ENCODE results near the gene NEURL2.
"Not testable (repeated sequence)": the region's sequence is repeated elsewhere in the genome, so short reads cannot be mapped to it uniquely, and the experiment has no call there.

The NEURL2 gene

GRCh38 chr20:45919542-45920399, 28.8 kb upstream of the NEURL2 start:
- no peak for DNase-seq

DNA sequence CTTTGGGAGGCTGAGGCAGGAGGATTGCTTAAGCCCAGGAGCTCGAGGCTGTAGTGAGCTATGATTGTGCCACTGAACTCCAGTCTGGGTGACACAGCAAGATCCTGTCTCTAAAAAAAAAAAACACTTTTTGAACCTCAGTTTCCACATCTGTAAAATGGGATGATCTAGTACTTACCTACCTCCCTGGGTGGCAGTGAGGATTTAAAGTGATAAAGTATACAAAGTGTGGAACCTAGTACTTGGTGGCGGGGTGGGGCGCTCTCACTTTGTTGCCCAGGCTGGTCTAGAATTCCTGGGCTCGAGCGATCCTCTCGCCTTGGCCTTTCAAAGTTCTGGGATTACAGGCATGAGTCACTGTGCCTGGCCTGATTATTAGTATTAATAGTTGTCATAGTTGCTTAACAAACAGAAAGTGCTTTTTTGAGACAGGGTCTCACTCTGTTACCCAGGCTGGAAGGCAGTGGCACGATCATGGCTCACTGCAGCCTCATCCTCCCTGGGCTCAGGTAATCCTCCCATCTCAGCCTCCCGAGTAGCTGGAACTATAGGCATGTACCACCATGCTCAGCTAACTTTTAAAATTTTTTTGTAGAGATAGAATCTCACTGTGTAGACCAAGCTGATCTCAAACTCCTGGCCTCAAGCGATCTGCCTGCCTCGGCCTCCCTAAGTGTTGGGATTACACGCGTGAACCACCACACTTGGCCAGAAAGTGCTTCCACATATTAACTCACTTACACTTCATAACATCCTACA, 27.9 kb upstream of the NEURL2 start:
- DNase-seq: no peak

DNA sequence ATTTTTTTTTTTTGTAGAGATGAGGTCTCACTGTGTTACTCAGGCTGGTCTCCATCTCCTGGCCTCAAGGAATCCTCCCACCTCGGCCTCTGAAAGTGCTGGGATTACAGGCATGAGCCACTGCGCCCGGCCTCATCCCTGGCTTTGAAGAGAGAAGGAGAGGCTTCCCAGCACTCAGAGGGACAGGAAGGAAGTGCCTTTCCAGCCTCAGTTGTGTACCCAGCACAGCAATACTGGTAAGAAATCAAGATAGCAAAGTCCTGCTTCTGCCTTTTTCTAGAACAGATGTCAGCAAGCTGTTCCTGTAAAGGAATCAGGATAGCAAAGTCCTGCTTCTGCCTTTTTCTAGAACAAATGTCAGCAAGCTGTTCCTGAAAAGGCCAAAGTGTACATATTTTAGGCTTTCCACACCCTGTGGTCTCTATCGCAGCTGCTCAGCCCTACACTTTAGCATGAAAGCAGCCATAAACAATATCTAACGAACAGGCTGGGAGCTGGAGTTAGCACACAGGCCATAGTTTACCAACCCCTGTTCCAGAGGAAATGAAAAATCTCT, 27.3 kb upstream of the NEURL2 start:
- no peak for DNase-seq

- DNase-seq: no peak
These were observed 26.8 kb upstream of the NEURL2 start for GRCh38 chr20:45917790-45918141.

- no peak for DNase-seq
These were observed 22.1 kb upstream of the NEURL2 start for GRCh38 chr20:45913116-45913515.

DNA sequence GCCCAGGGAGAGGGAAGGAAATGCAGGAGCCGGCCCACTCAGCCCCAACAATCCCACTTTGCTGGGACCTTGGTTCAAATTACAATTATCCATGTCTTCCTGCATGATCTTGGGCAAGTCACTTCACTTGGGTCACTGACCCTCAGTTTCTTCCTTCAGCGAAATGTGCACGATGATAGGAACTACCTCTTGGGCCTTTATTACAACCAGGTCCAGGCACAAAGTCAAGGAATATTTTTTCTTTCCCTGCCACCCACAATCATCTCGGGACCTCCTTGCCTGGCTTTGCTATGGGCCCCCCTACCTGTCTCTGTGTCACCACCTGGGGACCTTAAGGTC, 21.3 kb upstream of the NEURL2 start:
- no peak for DNase-seq

DNA sequence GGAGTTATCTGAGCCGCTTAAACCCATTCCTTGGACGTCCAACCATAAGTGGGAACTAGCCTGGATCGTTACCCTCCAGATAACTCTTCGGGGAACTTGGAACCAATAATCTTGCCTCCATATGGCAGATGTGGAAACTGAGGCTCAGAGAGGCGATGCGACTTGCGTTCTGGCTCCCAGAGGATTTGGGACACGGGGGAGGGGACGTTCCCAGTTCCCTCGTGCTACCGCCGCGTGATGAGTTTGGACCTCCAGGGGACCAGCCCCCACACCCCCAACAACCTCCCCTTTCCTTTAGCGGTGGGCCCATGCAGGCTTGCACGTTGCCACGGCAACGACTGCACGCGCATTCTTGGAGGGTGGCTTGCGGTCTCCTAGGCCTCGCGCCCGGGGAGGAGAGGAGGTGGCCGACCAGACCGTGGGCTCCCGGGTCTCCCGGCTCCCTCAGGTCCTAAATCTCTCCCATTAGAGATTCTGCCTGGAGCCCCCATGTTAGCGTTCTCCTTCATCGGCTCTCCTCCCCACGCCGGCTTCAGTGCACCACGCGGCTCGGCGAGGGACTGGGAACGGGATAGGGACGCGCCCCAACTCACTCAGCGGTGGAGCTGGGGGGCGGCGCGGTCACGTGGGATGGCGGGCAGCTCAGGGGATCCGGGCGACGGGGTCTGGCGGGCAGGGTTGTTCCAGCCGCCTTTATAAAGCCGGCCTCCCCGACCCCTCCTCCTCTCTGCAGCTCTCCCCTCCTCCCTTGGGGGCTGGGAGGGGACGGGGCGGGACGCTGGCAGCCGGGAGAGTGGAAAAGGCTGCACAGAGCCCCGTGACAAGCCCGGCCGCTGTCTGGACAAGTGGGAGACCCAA, 20.7 kb upstream of the NEURL2 start, which contains the start of gene PLTP:
Gene PLTP, minus strand, starts transcription at position 670 of the 858 bp plus-strand sequence. CDS start 703 bp downstream, outside the sequence.
- no peak for DNase-seq

- no peak for DNase-seq
These were observed 19.9 kb upstream of the NEURL2 start for GRCh38 chr20:45910670-45911485.

DNA sequence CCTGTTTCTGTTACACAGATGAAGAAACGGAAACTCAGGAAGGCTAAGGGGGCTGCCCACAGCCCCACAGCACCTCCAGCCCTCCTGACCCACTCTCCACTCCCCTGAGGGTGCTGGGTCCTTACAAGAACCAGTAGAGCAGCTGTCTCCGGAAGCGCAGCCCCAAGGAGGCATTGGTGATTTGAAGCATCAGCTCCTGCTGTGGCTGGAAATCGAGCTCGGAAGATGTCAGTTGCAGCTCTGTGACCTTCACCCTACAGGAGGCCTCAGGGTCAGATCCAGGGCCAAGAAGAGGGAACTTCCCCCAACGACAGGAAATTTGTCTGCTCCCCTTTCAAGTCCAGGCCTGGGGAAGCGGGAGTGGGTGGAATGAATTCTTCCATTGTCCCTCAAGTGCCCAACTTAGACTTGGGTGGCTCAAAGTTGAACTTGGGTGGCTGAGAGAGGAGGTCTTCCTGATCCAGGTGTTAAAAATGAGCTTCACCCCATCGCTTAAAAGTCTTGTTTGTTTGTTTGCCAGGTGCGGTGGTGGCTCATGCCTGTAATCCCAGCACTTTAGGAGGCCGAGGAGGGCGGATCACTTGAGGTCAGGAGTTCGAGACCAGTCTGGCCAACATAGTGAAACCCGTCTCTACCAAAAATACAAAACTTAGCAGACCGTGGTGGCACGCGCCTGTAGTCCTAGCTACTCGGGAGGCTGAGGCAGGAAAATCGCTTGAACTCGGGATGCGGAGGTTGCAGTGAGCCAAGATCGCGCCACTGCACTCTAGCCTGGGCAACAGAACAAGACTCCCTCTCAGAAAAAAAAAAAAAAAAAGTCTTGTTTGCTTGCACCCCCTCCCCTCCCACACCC, 19.0 kb upstream of the NEURL2 start:
- DNase-seq: no peak

- DNase-seq: no peak
These were observed 18.4 kb upstream of the NEURL2 start for GRCh38 chr20:45909336-45909808.

- DNase-seq: no peak
These were observed 17.1 kb upstream of the NEURL2 start for GRCh38 chr20:45908084-45908483.

- no peak for DNase-seq
These were observed 16.4 kb upstream of the NEURL2 start for GRCh38 chr20:45907219-45907948.

- DNase-seq: no peak
These were observed 14.6 kb upstream of the NEURL2 start for GRCh38 chr20:45905505-45906079.

DNA sequence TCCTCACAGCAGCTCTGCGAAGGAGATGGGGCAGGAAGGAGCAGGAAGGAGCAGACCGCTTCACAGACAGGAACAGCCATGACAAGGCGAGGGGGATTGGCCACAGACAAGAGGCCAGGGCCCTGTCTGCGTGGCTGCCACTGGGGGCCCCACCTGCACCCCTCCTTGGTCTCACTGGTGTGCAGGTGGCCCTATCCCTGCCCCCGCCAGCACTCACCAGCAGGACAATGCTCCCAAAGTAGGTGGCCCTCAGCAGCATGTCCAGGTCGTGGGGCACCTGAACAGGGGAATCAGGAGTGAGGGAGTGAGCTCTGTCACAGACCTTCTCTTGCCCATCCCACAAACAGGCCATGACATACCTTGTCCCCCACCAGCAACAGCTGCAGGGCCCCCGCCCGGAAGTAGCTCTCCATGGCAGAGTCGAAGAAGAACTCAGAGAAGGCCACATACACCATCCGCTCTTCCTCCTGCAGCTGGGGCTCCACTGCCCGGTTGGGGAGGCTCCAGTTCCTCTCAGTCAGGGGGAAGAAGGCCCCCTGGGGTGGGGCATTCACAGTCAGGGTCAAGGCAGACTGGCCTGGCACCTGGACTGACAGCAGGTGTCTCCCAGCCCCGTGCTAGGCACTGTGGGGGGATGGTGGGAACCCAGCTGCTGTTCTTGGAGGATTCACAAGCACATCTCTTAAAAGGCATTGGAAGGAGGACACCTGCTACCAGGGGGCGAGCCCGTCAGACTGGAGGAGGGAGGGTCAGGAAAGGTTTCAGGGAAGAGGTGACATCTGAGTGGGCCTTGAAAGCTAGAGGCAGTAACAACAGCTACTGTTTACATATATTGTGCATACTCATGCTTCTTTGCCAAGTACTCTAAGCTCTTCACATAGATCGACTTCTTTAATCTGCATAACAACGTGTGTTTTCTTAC, 13.8 kb upstream of the NEURL2 start:
- DNase-seq: no peak

- DNase-seq: no peak
These were observed 11.2 kb upstream of the NEURL2 start for GRCh38 chr20:45902199-45902701.

GRCh38 chr20:45901332-45901731, 10.3 kb upstream of the NEURL2 start:
- not testable (repeated sequence) for DNase-seq

DNA sequence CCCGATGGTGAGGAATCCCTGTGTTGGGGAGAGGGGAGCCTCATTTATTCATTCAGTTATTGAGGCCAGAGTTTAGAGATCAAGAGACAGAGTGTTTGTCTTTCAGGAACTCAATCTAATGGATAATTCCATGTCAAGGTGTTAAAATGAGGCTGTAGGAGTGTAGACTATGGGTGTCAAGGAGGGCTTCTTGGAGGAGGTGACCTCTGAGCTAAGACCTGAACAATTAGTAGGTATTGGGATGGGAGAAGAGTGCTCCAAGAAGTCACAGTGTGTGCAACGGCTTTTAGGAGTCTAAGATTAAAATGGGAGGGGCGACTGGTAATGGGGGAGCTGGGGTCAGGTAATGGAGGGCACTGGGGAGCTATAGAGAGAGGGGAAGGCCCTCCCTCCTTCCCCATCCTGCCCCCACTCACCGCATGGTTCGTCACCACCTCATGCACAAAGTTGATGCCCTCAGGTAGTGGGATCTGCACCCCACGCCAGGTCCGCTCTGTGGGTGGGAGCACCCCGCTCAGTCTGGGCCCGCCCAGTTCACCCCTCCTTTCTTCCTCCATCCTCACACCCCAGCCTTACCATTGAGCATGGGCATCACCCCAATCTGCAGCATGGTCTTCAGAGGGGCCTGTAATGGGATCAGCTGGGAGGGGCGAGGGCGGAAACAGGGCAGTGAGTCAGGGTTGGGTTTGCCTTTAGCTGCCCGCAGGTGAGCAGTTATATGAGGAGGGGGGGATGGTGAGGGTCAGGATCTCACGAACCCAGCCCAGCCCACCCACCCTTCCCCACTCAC, 8.2 kb upstream of the NEURL2 start:
- no peak for DNase-seq

GRCh38 chr20:45898285-45898684, 7.3 kb upstream of the NEURL2 start:
- DNase-seq: no peak

All from cortex of kidney (tissue), 1 donor.